ENCODE measurements around the gene RXFP4. TPM values are rescaled to one million over a fixed set of nuclear protein-coding genes. Genes with fewer than 3 reads are reported as not detected.

The RXFP4 gene
- total RNA-seq, 1 donor from 2014 or later, result not detected

GRCh38 chr1:155932081-155932480 is 9.4 kb upstream of the RXFP4 start:
- H3K27me3 Mint-ChIP-seq (ENCODE audit: low read depth), result no peaks in the 10 kb centered on the region
- no peaks in the 10 kb centered on the region for H3K9me3 Mint-ChIP-seq (ENCODE audit: low read depth)
- H3K27ac Mint-ChIP-seq (ENCODE audit: unreplicated experiment), result peak overlapping the region; percentile 69
- TF ChIP-seq CTCF (IDR thresholded peaks at IDR 0.05), result no peak
- H3K36me3 Mint-ChIP-seq (ENCODE audit: low read depth), result peaks cover 18% of the 10 kb centered on the region
- peak overlapping the region; percentile 12 for H3K4me3 Mint-ChIP-seq (ENCODE audit: unreplicated experiment)
- peaks cover 30% of the 10 kb centered on the region for H3K4me1 Mint-ChIP-seq (ENCODE audit: low read depth)
- DNase-seq (ENCODE audit: low spot score), result no peak

- Mint-ChIP-seq H3K36me3 (ENCODE audit: low read depth) (peaks cover 15% of the 10 kb centered on the region), H3K4me3 (ENCODE audit: unreplicated experiment) (peak overlapping the region; percentile 46), H3K9me3 (ENCODE audit: low read depth) (no peaks in the 10 kb centered on the region), H3K4me1 (ENCODE audit: low read depth) (peaks cover 30% of the 10 kb centered on the region), H3K27ac (ENCODE audit: unreplicated experiment) (peak overlapping the region; percentile 41), H3K27me3 (ENCODE audit: low read depth) (no peaks in the 10 kb centered on the region)
- no peak for TF ChIP-seq CTCF (IDR thresholded peaks at IDR 0.05)
- no peak for DNase-seq (ENCODE audit: low spot score)
These were observed 9.0 kb upstream of the RXFP4 start for GRCh38 chr1:155932487-155932886.

DNA sequence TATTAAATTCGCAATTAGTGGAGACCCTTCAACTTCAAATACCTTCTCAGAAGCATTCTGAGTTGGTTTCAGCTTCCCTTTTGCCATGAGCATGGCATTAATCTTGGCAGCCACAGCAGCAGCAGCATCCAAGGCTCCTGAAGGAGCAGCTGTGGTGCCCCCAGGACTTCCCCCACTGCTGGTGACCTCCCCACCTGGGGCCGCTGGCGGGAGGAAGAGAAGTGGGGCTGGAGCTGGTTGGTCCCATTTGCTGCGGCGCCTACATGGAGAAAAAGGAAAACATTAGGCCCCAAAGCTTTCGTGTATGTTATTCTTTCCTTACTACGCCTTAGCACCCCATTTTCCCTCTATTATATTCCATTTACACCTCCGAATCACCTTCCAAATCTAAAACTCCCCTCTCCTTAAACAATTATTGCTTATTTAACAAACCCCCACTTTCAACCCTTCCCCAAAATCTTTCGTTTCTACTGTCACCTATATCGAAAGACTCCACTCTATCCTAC is 7.8 kb upstream of the RXFP4 start:
- no peak for TF ChIP-seq CTCF (IDR thresholded peaks at IDR 0.05)
- no peak overlapping the region for H3K27ac Mint-ChIP-seq (ENCODE audit: unreplicated experiment)
- no peaks in the 10 kb centered on the region for H3K27me3 Mint-ChIP-seq (ENCODE audit: low read depth)
- no peaks in the 10 kb centered on the region for H3K9me3 Mint-ChIP-seq (ENCODE audit: low read depth)
- DNase-seq (ENCODE audit: low spot score), result no peak
- H3K4me3 Mint-ChIP-seq (ENCODE audit: unreplicated experiment), result no peak overlapping the region
- peaks cover 38% of the 10 kb centered on the region for H3K4me1 Mint-ChIP-seq (ENCODE audit: low read depth)
- peaks cover 11% of the 10 kb centered on the region for H3K36me3 Mint-ChIP-seq (ENCODE audit: low read depth)

- TF ChIP-seq CTCF (IDR thresholded peaks at IDR 0.05), result peak; percentile 41
- no peaks in the 10 kb centered on the region for H3K27me3 Mint-ChIP-seq (ENCODE audit: low read depth)
- H3K4me3 Mint-ChIP-seq (ENCODE audit: unreplicated experiment), result peak within 1 kb of the TSS; percentile 28
- H3K36me3 Mint-ChIP-seq (ENCODE audit: low read depth), result peaks cover 7% of the 10 kb centered on the region
- no peaks in the 10 kb centered on the region for H3K9me3 Mint-ChIP-seq (ENCODE audit: low read depth)
- H3K27ac Mint-ChIP-seq (ENCODE audit: unreplicated experiment), result peak within 1 kb of the TSS; percentile 27
- H3K4me1 Mint-ChIP-seq (ENCODE audit: low read depth), result peaks cover 37% of the 10 kb centered on the region
- peak; percentile 97 for DNase-seq (ENCODE audit: low spot score)
These were observed 7.1 kb upstream of the RXFP4 start, which contains the start of gene KHDC4 for GRCh38 chr1:155934097-155934935. TSS of gene KHDC4 (minus strand) at chr1:155934413. CDS start at chr1:155934373, 40 bp downstream.

- Mint-ChIP-seq H3K27ac (ENCODE audit: unreplicated experiment) (peak overlapping the region; percentile 27), H3K9me3 (ENCODE audit: low read depth) (no peaks in the 10 kb centered on the region), H3K4me1 (ENCODE audit: low read depth) (peaks cover 34% of the 10 kb centered on the region), H3K4me3 (ENCODE audit: unreplicated experiment) (peak overlapping the region; percentile 28), H3K36me3 (ENCODE audit: low read depth) (peaks cover 4% of the 10 kb centered on the region), H3K27me3 (ENCODE audit: low read depth) (no peaks in the 10 kb centered on the region)
- no peak for DNase-seq (ENCODE audit: low spot score)
- TF ChIP-seq CTCF (IDR thresholded peaks at IDR 0.05), result no peak
These were observed 6.4 kb upstream of the RXFP4 start for GRCh38 chr1:155934936-155935590.
